ENCODE results near the gene LANCL1. TPM values are rescaled to one million over a fixed set of nuclear protein-coding genes. Genes with fewer than 3 reads are reported as not detected.

The LANCL1 gene, protein sequence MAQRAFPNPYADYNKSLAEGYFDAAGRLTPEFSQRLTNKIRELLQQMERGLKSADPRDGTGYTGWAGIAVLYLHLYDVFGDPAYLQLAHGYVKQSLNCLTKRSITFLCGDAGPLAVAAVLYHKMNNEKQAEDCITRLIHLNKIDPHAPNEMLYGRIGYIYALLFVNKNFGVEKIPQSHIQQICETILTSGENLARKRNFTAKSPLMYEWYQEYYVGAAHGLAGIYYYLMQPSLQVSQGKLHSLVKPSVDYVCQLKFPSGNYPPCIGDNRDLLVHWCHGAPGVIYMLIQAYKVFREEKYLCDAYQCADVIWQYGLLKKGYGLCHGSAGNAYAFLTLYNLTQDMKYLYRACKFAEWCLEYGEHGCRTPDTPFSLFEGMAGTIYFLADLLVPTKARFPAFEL
- 27.9 and 29.1 TPM in 2 replicates for total RNA-seq

DNA sequence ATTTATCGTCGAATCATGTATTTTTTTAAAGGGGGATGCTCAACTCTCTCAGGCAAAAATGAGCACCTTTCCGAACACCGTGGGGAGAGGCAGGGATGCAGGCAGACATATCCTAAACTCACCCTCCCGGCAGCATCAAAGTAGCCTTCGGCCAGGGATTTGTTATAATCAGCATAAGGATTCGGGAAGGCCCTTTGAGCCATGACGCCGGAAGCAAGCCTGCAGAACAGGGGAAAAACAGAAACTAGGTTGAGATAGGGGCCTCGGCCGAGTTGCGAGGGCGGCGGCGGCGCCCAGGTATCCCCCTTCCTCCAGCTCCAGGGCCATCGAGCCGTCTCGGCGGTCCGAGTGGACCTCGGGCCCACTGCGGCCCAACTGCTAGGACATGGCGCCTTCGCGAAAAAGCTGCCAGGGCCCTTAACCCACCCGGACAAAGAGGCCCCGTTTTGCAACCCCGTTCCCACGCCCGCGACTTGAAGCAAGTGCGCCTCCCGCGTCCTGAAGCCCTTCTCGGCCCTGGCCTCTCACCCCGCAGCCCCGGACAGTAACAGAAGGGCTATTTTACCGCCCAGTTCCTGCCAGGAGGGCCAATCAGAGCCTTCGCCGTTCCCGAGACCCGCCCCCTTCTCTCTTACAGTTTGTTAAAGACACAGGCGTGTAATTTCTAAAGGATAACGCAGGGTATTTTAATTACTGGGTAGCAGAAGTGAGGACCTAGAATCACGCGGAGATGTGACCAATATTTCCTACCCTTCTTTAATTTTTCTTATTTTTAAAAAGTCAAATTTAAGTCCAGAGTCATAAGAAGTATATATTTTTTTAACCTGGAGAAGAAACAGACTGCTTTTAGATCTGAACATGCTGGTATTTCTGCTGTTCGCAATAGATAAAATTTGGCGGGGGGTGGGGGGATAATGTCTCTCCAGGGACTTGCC is at the start of gene LANCL1:
TSS of gene LANCL1 (minus strand) at position 566 of the 935 bp plus-strand sequence. CDS start at position 203, 363 bp downstream.
- DNase-seq (ENCODE audit: low read depth) = peak; percentile 41
- peak within 1 kb of the TSS; percentile 88 for H3K4me3 ChIP-seq (ENCODE audit: low read depth, low read length)
- TF ChIP-seq, protein P1, sequence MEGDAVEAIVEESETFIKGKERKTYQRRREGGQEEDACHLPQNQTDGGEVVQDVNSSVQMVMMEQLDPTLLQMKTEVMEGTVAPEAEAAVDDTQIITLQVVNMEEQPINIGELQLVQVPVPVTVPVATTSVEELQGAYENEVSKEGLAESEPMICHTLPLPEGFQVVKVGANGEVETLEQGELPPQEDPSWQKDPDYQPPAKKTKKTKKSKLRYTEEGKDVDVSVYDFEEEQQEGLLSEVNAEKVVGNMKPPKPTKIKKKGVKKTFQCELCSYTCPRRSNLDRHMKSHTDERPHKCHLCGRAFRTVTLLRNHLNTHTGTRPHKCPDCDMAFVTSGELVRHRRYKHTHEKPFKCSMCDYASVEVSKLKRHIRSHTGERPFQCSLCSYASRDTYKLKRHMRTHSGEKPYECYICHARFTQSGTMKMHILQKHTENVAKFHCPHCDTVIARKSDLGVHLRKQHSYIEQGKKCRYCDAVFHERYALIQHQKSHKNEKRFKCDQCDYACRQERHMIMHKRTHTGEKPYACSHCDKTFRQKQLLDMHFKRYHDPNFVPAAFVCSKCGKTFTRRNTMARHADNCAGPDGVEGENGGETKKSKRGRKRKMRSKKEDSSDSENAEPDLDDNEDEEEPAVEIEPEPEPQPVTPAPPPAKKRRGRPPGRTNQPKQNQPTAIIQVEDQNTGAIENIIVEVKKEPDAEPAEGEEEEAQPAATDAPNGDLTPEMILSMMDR (conservative IDR thresholded peaks at IDR 0.05; ENCODE audit: low read depth, low read length) = peak; percentile 2

- TF ChIP-seq, protein P1 (conservative IDR thresholded peaks at IDR 0.05; ENCODE audit: low read depth, low read length) = no peak
- H3K4me3 ChIP-seq (ENCODE audit: low read depth, low read length) = no peak overlapping the region
- no peak for DNase-seq (ENCODE audit: low read depth)
Measured at GRCh38 chr2:210524533-210524932, 48.0 kb upstream of the LANCL1 start.

DNA sequence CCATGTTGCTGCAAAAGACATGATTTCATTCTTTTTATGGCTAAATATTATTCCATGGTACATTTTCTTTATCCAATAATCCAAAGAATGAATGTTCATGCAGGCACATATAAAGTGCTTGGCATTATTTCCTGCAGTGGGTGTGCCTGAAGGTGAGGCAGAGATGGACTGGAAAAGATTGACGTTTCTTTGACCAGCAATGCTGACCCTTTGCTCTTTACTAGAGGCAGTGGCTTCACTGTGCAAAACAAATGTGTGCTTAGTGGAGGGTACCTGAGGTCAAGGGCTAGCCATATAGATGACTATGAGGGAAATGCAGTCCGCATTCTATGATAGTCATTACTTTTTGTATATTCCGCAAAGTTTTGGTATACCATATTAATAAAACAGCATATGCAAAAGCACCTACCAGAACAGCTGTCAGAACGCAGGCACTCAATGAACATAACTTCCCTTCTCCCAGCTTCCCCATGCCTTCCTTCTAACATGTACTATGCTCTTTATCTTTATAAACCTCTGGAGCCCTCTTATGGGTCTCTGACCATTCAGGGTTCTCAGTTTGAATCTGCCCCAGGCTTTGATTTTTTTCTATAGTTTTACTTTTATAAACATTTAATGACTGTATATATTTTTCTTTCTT is 47.2 kb upstream of the LANCL1 start:
- no peak for DNase-seq (ENCODE audit: low read depth)
- H3K4me3 ChIP-seq (ENCODE audit: low read depth, low read length) = no peak overlapping the region
- TF ChIP-seq, protein P1 (conservative IDR thresholded peaks at IDR 0.05; ENCODE audit: low read depth, low read length) = no peak

GRCh38 chr2:210522399-210522798 is 45.8 kb upstream of the LANCL1 start:
- TF ChIP-seq, protein P1 (conservative IDR thresholded peaks at IDR 0.05; ENCODE audit: low read depth, low read length) = peak; percentile 37
- no peak overlapping the region for H3K4me3 ChIP-seq (ENCODE audit: low read depth, low read length)
- DNase-seq (ENCODE audit: low read depth) = no peak

DNA sequence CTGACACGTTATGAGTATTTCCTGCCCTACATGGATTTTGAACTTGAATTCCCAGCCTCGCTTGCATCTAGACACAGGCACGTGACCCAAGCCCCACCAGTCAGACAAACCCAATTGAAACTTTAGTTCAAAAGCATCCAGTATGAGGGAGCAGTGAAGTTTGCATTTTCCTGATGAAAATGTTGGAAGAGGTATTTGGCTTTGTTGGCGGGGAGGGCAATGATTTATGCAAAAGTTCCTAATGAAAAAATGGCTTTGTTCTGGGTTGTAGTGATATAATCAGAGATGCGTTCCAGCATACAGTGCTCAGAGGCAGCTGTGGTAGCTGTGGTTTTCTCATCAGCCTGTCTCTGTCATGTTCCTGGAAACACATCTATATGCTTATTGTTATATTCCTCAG is 43.0 kb upstream of the LANCL1 start:
- H3K4me3 ChIP-seq (ENCODE audit: low read depth, low read length) = no peak overlapping the region
- TF ChIP-seq, protein P1 (conservative IDR thresholded peaks at IDR 0.05; ENCODE audit: low read depth, low read length) = no peak
- no peak for DNase-seq (ENCODE audit: low read depth)

- DNase-seq (ENCODE audit: low read depth) = no peak
- no peak overlapping the region for H3K4me3 ChIP-seq (ENCODE audit: low read depth, low read length)
- TF ChIP-seq, protein P1 (conservative IDR thresholded peaks at IDR 0.05; ENCODE audit: low read depth, low read length) = no peak
Measured at GRCh38 chr2:210517264-210517663, 40.7 kb upstream of the LANCL1 start.
